C4-2B (cell line): ENCODE results near the gene FBXO8.

Experiments used
- CTCF ChIP-seq: fragments of 450-650 bp; conservative IDR thresholded peaks from 2 replicates; pipeline ENCODE4 v1.5.1; 2017; ENCODE audit warnings: mild to moderate bottlenecking
- ZFX ChIP-seq: fragments of 450-650 bp; IDR thresholded peaks from 2 replicates; pipeline ENCODE4 v1.6.1; 2017

- TF ChIP-seq CTCF, result no peak
- TF ChIP-seq ZFX, result no peak
These were observed 33.1 kb upstream of the FBXO8 start for GRCh38 chr4:174316546-174316945.
